ENCODE measurements around the gene INSM1. TPM values are rescaled to one million over a fixed set of nuclear protein-coding genes. Genes with fewer than 3 reads are reported as not detected.

The INSM1 gene
- total and polyA plus RNA-seq, 2 experiments from 2014 or later = 0.55 to 1.2 TPM

GRCh38 chr20:20331817-20332216 lies 36.1 kb upstream of the INSM1 start:
- Histone ChIP-seq H3K79me2 (replicated peaks; ENCODE audit: insufficient read depth) (no peaks in the 10 kb centered on the region), H3K4me3 (no peak overlapping the region), H3K9me2 (ENCODE audit: insufficient read depth) (no peaks in the 10 kb centered on the region), H3K27me3 (ENCODE audit: insufficient read depth) (no peaks in the 10 kb centered on the region), H3F3A (replicated peaks; ENCODE audit: low read depth) (no peaks in the 10 kb centered on the region), H3K36me3 (ENCODE audit: insufficient read depth) (no peaks in the 10 kb centered on the region), H3K4me2 (no peak overlapping the region), H3K27ac (ENCODE audit: low read depth) (no peak overlapping the region), H3K4me1 (ENCODE audit: insufficient read depth) (no peaks in the 10 kb centered on the region), H2AFZ (peak overlapping the region; percentile 90), H4K20me1 (replicated peaks; ENCODE audit: insufficient read depth) (no peaks in the 10 kb centered on the region)
- 0 out of 3 replicates have a peak, but pooled peaks cover 4% of the 10 kb centered on the region for H3K9me3 Mint-ChIP-seq
- DNase-seq (ENCODE audit: low spot score) = no peak
- TF ChIP-seq ZNF331 (CRISPR knock-in tag; IDR thresholded peaks at IDR 0.05; ENCODE audit: low read depth) (no peak), CTCF (conservative IDR thresholded peaks at IDR 0.05; ENCODE audit: low read depth in 2 of 2) (no peak), STAT1 (IDR thresholded peaks at IDR 0.05; ENCODE audit: unreplicated experiment) (no peak), POLR2AphosphoS5 (IDR thresholded peaks at IDR 0.05; ENCODE audit: low read depth) (no peak), ETS1 (IDR thresholded peaks at IDR 0.05) (no peak), EZH2 (IDR thresholded peaks at IDR 0.05; ENCODE audit: low read depth, unreplicated experiment) (no peak), CREB1 (CRISPR knock-in tag; IDR thresholded peaks at IDR 0.05; ENCODE audit: low read depth) (no peak), JUNB (IDR thresholded peaks at IDR 0.05; ENCODE audit: unreplicated experiment) (no peak), REST (IDR thresholded peaks at IDR 0.05; ENCODE audit: unreplicated experiment) (no peak), EZH2phosphoT487 (IDR thresholded peaks at IDR 0.05; ENCODE audit: unreplicated experiment) (no peak), ZNF114 (CRISPR knock-in tag; IDR thresholded peaks at IDR 0.05) (no peak), NANOG (IDR thresholded peaks at IDR 0.05; ENCODE audit: borderline replicate concordance) (no peak), ZNF462 (CRISPR knock-in tag; IDR thresholded peaks at IDR 0.05) (no peak)
- ATAC-seq = no peak
- no peaks in the 10 kb centered on the region for H3K4me1 Mint-ChIP-seq
- H3K36me3 Mint-ChIP-seq (ENCODE audit: low read depth) = no peaks in the 10 kb centered on the region
- no peak overlapping the region for H3K27ac Mint-ChIP-seq
- peaks cover 4% of the 10 kb centered on the region for H3K27me3 Mint-ChIP-seq (ENCODE audit: insufficient read depth, low read depth, poor library complexity)
- H3K4me3 Mint-ChIP-seq = no peak overlapping the region

Measured in GM23338 (cell line).